VCaP (cell line): ENCODE data around the gene DKK3.

Experiments used
- H3K27ac ChIP-seq: fragments of 450-650 bp; 2 replicates; pipeline ENCODE4 v1.5.1; 2017
- TF ChIP-seq, protein P1 (sequence below): fragments of 450-650 bp; conservative IDR thresholded peaks from 2 replicates; pipeline ENCODE4 v1.5.1; 2017; ENCODE audit warnings: mild to moderate bottlenecking, moderate library complexity

Gene DKK3

DNA sequence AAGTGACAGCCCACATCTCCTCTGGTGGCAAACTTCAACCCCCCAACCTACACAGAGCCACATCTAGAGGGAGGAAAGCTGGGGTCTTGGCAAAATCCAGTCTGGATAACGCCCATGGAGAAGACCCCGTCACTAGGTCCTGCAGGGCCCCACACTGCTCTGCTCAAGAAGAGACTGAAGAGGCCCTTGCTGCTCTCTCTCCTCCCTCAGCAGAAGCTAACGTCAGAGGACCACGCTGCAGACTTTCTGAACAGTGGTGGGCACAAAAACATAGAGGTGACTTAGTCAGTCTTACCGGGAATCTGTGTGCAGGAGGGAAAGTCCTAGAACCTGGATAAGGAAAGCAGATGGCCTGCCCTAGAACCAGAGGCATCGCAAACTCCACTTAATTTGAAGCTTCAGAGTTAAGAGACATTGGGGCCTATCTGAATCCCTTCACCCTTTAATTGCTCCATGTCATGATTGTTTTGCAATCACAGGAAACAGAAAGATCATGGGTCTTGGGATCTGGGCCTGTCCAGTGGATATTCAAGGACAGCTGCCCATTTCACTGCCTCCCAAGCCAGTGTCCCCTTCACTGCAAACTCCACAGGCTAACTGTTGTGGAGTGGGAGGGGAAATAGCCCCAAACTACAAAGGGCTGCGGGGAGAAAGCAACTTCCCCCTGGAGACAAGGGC is 1.7 kb downstream of the DKK3 start:
- TF ChIP-seq, protein P1, sequence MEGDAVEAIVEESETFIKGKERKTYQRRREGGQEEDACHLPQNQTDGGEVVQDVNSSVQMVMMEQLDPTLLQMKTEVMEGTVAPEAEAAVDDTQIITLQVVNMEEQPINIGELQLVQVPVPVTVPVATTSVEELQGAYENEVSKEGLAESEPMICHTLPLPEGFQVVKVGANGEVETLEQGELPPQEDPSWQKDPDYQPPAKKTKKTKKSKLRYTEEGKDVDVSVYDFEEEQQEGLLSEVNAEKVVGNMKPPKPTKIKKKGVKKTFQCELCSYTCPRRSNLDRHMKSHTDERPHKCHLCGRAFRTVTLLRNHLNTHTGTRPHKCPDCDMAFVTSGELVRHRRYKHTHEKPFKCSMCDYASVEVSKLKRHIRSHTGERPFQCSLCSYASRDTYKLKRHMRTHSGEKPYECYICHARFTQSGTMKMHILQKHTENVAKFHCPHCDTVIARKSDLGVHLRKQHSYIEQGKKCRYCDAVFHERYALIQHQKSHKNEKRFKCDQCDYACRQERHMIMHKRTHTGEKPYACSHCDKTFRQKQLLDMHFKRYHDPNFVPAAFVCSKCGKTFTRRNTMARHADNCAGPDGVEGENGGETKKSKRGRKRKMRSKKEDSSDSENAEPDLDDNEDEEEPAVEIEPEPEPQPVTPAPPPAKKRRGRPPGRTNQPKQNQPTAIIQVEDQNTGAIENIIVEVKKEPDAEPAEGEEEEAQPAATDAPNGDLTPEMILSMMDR = no peak
- no peak overlapping the region for H3K27ac ChIP-seq

GRCh38 chr11:12005476-12005875 is 3.0 kb downstream of the DKK3 start:
- no peak overlapping the region for H3K27ac ChIP-seq
- TF ChIP-seq, protein P1 = no peak

- no peak overlapping the region for H3K27ac ChIP-seq
- TF ChIP-seq, protein P1 = no peak
Observed at GRCh38 chr11:12005061-12005460, 3.4 kb downstream of the DKK3 start.

GRCh38 chr11:12003815-12004214 is 4.6 kb downstream of the DKK3 start:
- no peak overlapping the region for H3K27ac ChIP-seq
- TF ChIP-seq, protein P1 = no peak

GRCh38 chr11:12003336-12003735 is 5.1 kb downstream of the DKK3 start:
- H3K27ac ChIP-seq = no peak overlapping the region
- TF ChIP-seq, protein P1 = no peak

DNA sequence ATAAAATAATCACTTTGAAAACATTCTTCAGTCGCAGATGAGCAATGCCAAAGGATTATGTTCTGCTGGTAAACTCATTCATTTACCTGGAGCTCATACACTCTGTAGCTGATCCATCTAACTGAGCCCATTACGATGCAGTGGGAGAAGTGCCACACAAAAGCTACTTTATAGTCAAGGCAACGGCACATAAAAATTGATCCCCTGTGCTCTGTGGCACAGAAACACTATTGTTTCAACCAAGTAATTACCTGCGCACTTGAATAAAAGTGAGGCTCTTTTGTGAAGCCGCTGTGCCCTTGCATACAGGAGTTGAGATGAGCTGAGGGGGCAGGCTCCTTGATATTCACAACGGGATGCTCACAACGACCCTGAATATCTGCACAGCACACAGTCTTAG is 7.2 kb downstream of the DKK3 start:
- TF ChIP-seq, protein P1 = no peak
- H3K27ac ChIP-seq = peak overlapping the region; percentile 40

DNA sequence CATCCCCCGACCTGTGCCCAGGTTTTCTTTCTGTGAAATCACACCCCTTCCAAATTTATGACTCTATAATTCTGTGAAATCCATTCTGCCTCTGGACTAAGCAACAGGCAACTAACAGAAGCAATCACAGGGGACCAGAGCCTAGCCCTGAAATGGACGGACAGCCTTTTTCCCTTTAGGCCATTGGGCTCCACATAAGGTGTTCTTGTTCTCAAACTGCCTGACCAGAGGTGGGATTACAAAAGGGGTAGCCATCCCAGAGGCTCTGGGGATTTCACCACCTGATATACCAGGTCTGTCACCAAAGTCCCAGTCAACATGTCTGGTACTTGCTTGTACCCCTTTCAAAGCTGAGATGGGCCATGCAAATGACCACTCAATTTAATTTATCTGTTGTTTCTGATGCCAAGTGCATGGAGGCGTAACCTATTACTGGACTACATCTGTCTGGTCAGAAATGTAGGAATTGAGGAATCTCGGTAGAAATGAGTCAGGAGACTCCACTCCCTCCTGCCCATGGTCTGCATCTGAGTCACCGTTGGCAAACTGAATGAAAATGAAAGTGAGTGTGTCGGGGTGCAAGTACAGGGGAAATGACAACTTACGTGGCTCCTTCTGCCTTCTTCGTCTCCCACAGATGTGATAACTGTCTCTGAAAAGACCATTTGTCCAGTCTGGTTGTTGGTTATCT is 10.2 kb downstream of the DKK3 start:
- no peak overlapping the region for H3K27ac ChIP-seq
- TF ChIP-seq, protein P1 = no peak
